HG03175 (cell line): ENCODE results near the gene MRPL43.

ENCODE experiments used
- ATAC-seq: cut with Tn5 transposase; IDR thresholded peaks from one replicate; pipeline ENCODE4 v1.9.1; 2021; ENCODE audit warnings: mild to moderate bottlenecking, moderate library complexity; ENCODE audit not compliant: unreplicated experiment

Gene MRPL43

GRCh38 chr10:100969187-100970075, 17.9 kb downstream of the MRPL43 start, which contains the start of gene SEMA4G:
TSS of gene SEMA4G (plus strand) at chr10:100969504. CDS start at chr10:100972913, 3,409 bp downstream.
- peak; percentile 54 for ATAC-seq

- no peak for ATAC-seq
These were observed 18.5 kb downstream of the MRPL43 start for GRCh38 chr10:100968863-100969186.

GRCh38 chr10:100968062-100968736, 19.1 kb downstream of the MRPL43 start:
- ATAC-seq: no peak

GRCh38 chr10:100967332-100967731, 20.0 kb downstream of the MRPL43 start:
- ATAC-seq: no peak

GRCh38 chr10:100966887-100967286, 20.4 kb downstream of the MRPL43 start:
- no peak for ATAC-seq

GRCh38 chr10:100965820-100966219, 21.5 kb downstream of the MRPL43 start:
- no peak for ATAC-seq

- ATAC-seq: no peak
These were observed 23.5 kb downstream of the MRPL43 start for GRCh38 chr10:100963826-100964225.

- no peak for ATAC-seq
These were observed 24.8 kb downstream of the MRPL43 start for GRCh38 chr10:100962351-100963080.

- no peak for ATAC-seq
These were observed 27.0 kb downstream of the MRPL43 start for GRCh38 chr10:100960251-100960650.

- ATAC-seq: no peak
These were observed 38.4 kb downstream of the MRPL43 start for GRCh38 chr10:100948916-100949315.

- no peak for ATAC-seq
These were observed 41.5 kb downstream of the MRPL43 start for GRCh38 chr10:100945754-100946153.

- no peak for ATAC-seq
These were observed 43.8 kb downstream of the MRPL43 start for GRCh38 chr10:100943508-100943907.

GRCh38 chr10:100942229-100942628, 45.1 kb downstream of the MRPL43 start:
- no peak for ATAC-seq

GRCh38 chr10:100939763-100940344, 47.4 kb downstream of the MRPL43 start:
- ATAC-seq: no peak
